BLaER1 (cell line): ENCODE results near the gene MINDY4B.

ENCODE experiments used
- H3K27ac ChIP-seq: shearing (Covaris generic); formaldehyde crosslinking; 2 replicates; pipeline ENCODE4 v1.8.1; 2022
- H3K27me3 ChIP-seq: shearing (Covaris generic); formaldehyde crosslinking; 2 replicates; pipeline ENCODE4 v1.8.1; 2022
- H3K36me3 ChIP-seq: shearing (Covaris generic); formaldehyde crosslinking; 2 replicates; pipeline ENCODE4 v1.8.1; 2022
- H3K4me1 ChIP-seq: shearing (Covaris generic); formaldehyde crosslinking; 2 replicates; pipeline ENCODE4 v1.8.1; 2022
- H3K4me2 ChIP-seq: shearing (Covaris generic); formaldehyde crosslinking; 2 replicates; pipeline ENCODE4 v1.8.1; 2022
- H3K4me3 ChIP-seq: shearing (Covaris generic); formaldehyde crosslinking; 2 replicates; pipeline ENCODE4 v1.8.1; 2022
- H3K9ac ChIP-seq: shearing (Covaris generic); formaldehyde crosslinking; 2 replicates; pipeline ENCODE4 v1.8.1; 2022
- H3K9me3 ChIP-seq: shearing (Covaris generic); formaldehyde crosslinking; 2 replicates; pipeline ENCODE4 v1.8.1; 2022
- H4K20me1 ChIP-seq: shearing (Covaris generic); formaldehyde crosslinking; 2 replicates; pipeline ENCODE4 v1.8.1; 2022
- Cebpa-rat ChIP-seq: shearing (Covaris generic); IDR thresholded peaks from 2 replicates; pipeline ENCODE4 v1.8.1; 2022

Gene MINDY4B

GRCh38 chr3:150905339-150905738, at the start of gene MINDY4B:
Gene MINDY4B, minus strand, starts transcription at chr3:150905439. Its CDS starts 0 bp downstream, at chr3:150905439.
- Histone ChIP-seq H4K20me1 (no peaks in the 10 kb centered on the region), H3K4me3 (no peak within 1 kb of the TSS), H3K36me3 (no peaks in the 10 kb centered on the region), H3K27ac (no peak within 1 kb of the TSS), H3K4me2 (no peak within 1 kb of the TSS), H3K9ac (no peak within 1 kb of the TSS), H3K4me1 (no peaks in the 10 kb centered on the region), H3K27me3 (no peaks in the 10 kb centered on the region), H3K9me3 (no peaks in the 10 kb centered on the region)
- no peak for TF ChIP-seq Cebpa-rat

GRCh38 chr3:150951923-150952322, 46.7 kb upstream of the MINDY4B start:
- H4K20me1 ChIP-seq = no peaks in the 10 kb centered on the region
- no peak for TF ChIP-seq Cebpa-rat
- no peak overlapping the region for H3K27ac ChIP-seq
- H3K27me3 ChIP-seq = no peaks in the 10 kb centered on the region
- H3K4me3 ChIP-seq = no peak overlapping the region
- H3K9ac ChIP-seq = no peak overlapping the region
- no peak overlapping the region for H3K4me2 ChIP-seq
- no peaks in the 10 kb centered on the region for H3K4me1 ChIP-seq
- H3K9me3 ChIP-seq = no peaks in the 10 kb centered on the region
- no peaks in the 10 kb centered on the region for H3K36me3 ChIP-seq

GRCh38 chr3:150945226-150946032, 40.2 kb upstream of the MINDY4B start:
- H3K27me3 ChIP-seq = no peaks in the 10 kb centered on the region
- no peak overlapping the region for H3K9ac ChIP-seq
- H3K9me3 ChIP-seq = peaks cover 13% of the 10 kb centered on the region
- H4K20me1 ChIP-seq = no peaks in the 10 kb centered on the region
- TF ChIP-seq Cebpa-rat = no peak
- no peak overlapping the region for H3K27ac ChIP-seq
- H3K36me3 ChIP-seq = no peaks in the 10 kb centered on the region
- no peaks in the 10 kb centered on the region for H3K4me1 ChIP-seq
- no peak overlapping the region for H3K4me3 ChIP-seq
- H3K4me2 ChIP-seq = no peak overlapping the region

- H3K4me2 ChIP-seq = no peak overlapping the region
- H3K9me3 ChIP-seq = peaks cover 13% of the 10 kb centered on the region
- H3K9ac ChIP-seq = no peak overlapping the region
- H3K27ac ChIP-seq = no peak overlapping the region
- H4K20me1 ChIP-seq = no peaks in the 10 kb centered on the region
- no peak for TF ChIP-seq Cebpa-rat
- no peak overlapping the region for H3K4me3 ChIP-seq
- no peaks in the 10 kb centered on the region for H3K36me3 ChIP-seq
- no peaks in the 10 kb centered on the region for H3K4me1 ChIP-seq
- H3K27me3 ChIP-seq = no peaks in the 10 kb centered on the region
Measured at GRCh38 chr3:150942221-150942620, 37.0 kb upstream of the MINDY4B start.

- no peak for TF ChIP-seq Cebpa-rat
- H3K27ac ChIP-seq = no peak overlapping the region
- H4K20me1 ChIP-seq = no peaks in the 10 kb centered on the region
- no peaks in the 10 kb centered on the region for H3K9me3 ChIP-seq
- H3K4me1 ChIP-seq = no peaks in the 10 kb centered on the region
- H3K36me3 ChIP-seq = no peaks in the 10 kb centered on the region
- no peak overlapping the region for H3K4me3 ChIP-seq
- no peaks in the 10 kb centered on the region for H3K27me3 ChIP-seq
- H3K4me2 ChIP-seq = no peak overlapping the region
- no peak overlapping the region for H3K9ac ChIP-seq
Measured at GRCh38 chr3:150936693-150937092, 31.5 kb upstream of the MINDY4B start.

DNA sequence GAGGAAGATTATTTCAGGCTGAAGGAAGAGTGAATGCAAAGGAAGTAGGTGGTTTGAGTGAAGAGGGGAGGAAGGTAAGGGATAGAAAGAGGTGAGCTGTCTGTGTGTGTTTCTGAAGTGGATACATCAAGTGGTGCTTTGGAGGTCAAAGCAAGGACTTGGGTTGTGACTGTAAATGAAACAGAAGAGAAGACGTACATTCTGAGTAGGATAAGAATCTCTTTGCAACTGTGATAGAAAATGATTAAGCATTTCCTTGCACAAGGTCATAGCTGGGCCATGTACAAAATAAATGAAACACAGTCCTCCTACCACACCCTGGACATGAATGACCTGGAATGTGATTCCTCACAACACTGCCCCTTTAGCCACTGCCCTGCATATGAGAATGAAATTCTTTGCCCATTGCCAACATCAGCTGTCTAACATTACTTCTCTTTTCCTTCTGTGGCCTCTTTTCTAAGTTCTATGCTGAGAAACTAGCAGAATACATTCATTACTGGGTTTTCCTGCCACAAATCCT, 28.3 kb upstream of the MINDY4B start:
- Histone ChIP-seq H3K9ac (no peak overlapping the region), H3K4me2 (no peak overlapping the region), H3K9me3 (no peaks in the 10 kb centered on the region), H4K20me1 (no peaks in the 10 kb centered on the region), H3K36me3 (no peaks in the 10 kb centered on the region), H3K4me1 (no peaks in the 10 kb centered on the region), H3K27ac (no peak overlapping the region), H3K27me3 (no peaks in the 10 kb centered on the region), H3K4me3 (no peak overlapping the region)
- TF ChIP-seq Cebpa-rat = no peak

GRCh38 chr3:150931745-150932144, 26.5 kb upstream of the MINDY4B start:
- Histone ChIP-seq H3K27ac (no peak overlapping the region), H3K9me3 (no peaks in the 10 kb centered on the region), H3K4me2 (no peak overlapping the region), H3K27me3 (no peaks in the 10 kb centered on the region), H3K4me3 (no peak overlapping the region), H3K36me3 (no peaks in the 10 kb centered on the region), H3K9ac (no peak overlapping the region), H4K20me1 (no peaks in the 10 kb centered on the region), H3K4me1 (no peaks in the 10 kb centered on the region)
- TF ChIP-seq Cebpa-rat = no peak

DNA sequence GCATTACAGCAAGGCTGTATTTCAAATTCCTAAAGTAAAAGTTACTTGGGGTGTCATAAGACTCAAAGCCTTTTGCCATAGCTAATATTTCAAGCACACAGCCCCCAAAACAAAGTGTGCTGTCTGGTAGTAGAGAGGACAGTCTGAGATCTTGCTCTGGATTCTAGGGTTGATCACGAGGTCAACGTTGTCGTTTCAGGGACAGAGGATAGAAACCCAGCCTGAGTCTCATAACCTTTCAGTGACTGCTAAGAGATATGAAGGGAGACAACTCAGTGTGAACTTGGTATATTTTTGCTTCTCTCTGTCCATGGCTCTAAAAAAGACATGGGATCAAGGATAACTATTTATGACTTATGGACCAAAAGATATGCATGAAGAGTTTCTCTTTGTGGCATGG, 25.6 kb upstream of the MINDY4B start:
- H4K20me1 ChIP-seq = no peaks in the 10 kb centered on the region
- H3K27ac ChIP-seq = no peak overlapping the region
- no peaks in the 10 kb centered on the region for H3K27me3 ChIP-seq
- no peak overlapping the region for H3K9ac ChIP-seq
- H3K9me3 ChIP-seq = no peaks in the 10 kb centered on the region
- H3K4me2 ChIP-seq = no peak overlapping the region
- no peaks in the 10 kb centered on the region for H3K4me1 ChIP-seq
- H3K36me3 ChIP-seq = no peaks in the 10 kb centered on the region
- TF ChIP-seq Cebpa-rat = no peak
- H3K4me3 ChIP-seq = no peak overlapping the region

DNA sequence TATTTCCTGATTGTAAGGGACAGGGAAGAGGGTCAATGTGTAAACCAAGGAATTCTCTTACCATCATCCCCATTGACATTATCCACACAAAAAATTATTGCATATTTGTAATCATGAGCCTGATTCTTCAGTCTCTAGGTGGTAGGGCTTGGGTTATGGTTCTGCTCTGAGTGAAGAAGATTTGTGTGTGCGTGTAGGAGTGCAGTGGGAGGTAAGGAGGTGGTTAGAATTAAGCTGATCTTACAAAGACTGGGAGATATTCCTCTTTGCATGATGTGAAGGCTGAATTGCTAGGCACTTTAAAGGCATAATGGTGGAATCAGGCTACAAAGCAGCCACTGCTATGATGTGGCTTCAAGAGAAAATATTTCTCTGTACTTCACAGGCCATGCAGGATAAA, 23.0 kb upstream of the MINDY4B start:
- Histone ChIP-seq H3K9ac (no peak overlapping the region), H3K4me2 (no peak overlapping the region), H3K36me3 (no peaks in the 10 kb centered on the region), H3K27ac (no peak overlapping the region), H3K4me1 (no peaks in the 10 kb centered on the region), H3K27me3 (no peaks in the 10 kb centered on the region), H3K9me3 (no peaks in the 10 kb centered on the region), H4K20me1 (no peaks in the 10 kb centered on the region), H3K4me3 (no peak overlapping the region)
- TF ChIP-seq Cebpa-rat = no peak

- Histone ChIP-seq H3K27ac (no peak overlapping the region), H4K20me1 (no peaks in the 10 kb centered on the region), H3K27me3 (no peaks in the 10 kb centered on the region), H3K9ac (no peak overlapping the region), H3K4me2 (no peak overlapping the region), H3K4me3 (no peak overlapping the region), H3K9me3 (no peaks in the 10 kb centered on the region), H3K36me3 (no peaks in the 10 kb centered on the region), H3K4me1 (no peaks in the 10 kb centered on the region)
- no peak for TF ChIP-seq Cebpa-rat
Measured at GRCh38 chr3:150926328-150926727, 21.1 kb upstream of the MINDY4B start.
